Measurements from ENCODE around the gene DYRK4. TPM values are rescaled to one million over a fixed set of nuclear protein-coding genes. Genes with fewer than 3 reads are reported as not detected.

Gene DYRK4
- total and polyA plus RNA-seq, 2 of the 13 experiments (the other 11 are each of a cell fraction or from before 2014, with no cell fraction given), result 29.4 to 40.2 TPM

DNA sequence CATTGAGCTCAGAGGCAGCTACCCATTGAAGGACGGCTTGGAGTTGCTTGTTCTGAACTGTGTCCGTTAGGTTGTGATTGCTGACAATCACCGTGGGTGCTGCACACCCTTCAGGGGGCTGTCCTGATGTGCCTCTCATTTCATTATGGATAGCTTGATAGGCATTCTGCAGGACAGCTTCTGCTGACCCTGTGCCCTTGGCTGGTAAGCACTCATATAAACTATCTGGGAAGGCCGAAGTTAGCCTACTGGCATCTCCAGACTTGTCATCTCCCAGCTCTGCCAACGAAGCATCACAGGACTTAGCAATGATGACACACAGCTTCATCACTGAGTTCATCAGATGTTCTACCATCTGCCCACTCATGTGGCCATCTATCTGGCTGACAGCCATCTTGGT lies 64.5 kb downstream of the DYRK4 start:
- POLR2A ChIA-PET, result no interaction called here
- CTCF ChIA-PET (ENCODE audit: low intra/inter-chr PET ratio, low total read pairs), result no interaction called here

DNA sequence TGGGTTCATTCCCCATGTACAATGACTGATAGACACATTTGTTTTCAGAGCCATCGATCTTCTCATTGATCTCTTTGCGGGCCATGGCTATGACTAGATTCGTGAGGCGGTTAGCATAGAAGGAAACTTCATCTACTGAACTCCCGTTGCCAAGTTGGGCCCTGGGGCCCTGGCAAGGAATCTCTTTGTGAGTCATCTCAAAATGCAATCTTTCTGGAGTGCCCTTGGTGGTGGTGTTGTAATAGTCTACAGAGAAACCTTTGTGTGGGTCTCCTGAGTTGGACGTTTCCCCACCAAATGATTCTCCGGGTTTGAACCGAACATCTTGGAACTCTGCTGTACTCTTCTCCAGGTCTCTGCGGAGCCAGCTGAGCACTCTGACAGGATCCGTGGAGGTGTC lies 66.4 kb downstream of the DYRK4 start:
- Histone ChIP-seq H2AFZ (ENCODE audit: low read length) (no peak overlapping the region), H3K4me2 (ENCODE audit: low read depth, low read length) (no peak overlapping the region), H3K4me3 (replicated peaks in 1 of 3; ENCODE audit: insufficient read depth in 1 of 3, low read depth in 2 of 3, low read length in 3 of 3) (no peak overlapping the region), H3K9me3 (ENCODE audit: low read length) (no peaks in the 10 kb centered on the region), H3K27me3 (ENCODE audit: control insufficient read depth in 1 of 2, insufficient read depth in 2 of 2, low read length in 2 of 2) (peaks cover 0 to 16% of the 10 kb centered on the region in 2 experiments; a peak in 2 of 5 replicates), H3K36me3 (replicated peaks in 1 of 2; ENCODE audit: control insufficient read depth in 1 of 2, insufficient read depth in 2 of 2, low read length in 2 of 2) (no peaks in the 10 kb centered on the region), H4K20me1 (ENCODE audit: insufficient read depth, low read length) (no peaks in the 10 kb centered on the region), H3K79me2 (ENCODE audit: insufficient read depth, low read length) (no peaks in the 10 kb centered on the region), H3K4me1 (ENCODE audit: insufficient read depth, low read length) (no peaks in the 10 kb centered on the region), H3K27ac (ENCODE audit: extremely low read length, insufficient read depth, low read length) (no peak overlapping the region), H3K9ac (ENCODE audit: insufficient read depth, low read depth, low read length) (no peak overlapping the region)
- BruUV-seq (replicated peaks), result no TSS peak
- ATAC-seq (no peak), DNase-seq (ENCODE audit: low spot score) (no peak), FAIRE-seq (no peak)
- WGBS (ENCODE audit: low lambda C conversion rate), result 35% methylated on average over 10 of the region's 10 CpGs
- intact Hi-C loops (cut with micrococcal nuclease; ENCODE audit: unreplicated experiment), result no loop called here
- POLR2A ChIA-PET, result no interaction called here
- in situ Hi-C loops (cut with HindIII; ENCODE audit: extremely low pct_ligation_motif_present, low pct_unique_long_range_greater_than_20kb), result no loop called here
- CTCF ChIA-PET (ENCODE audit: low intra/inter-chr PET ratio, low total read pairs), result no interaction called here
- TF ChIP-seq ARID2 (CRISPR knock-in tag; IDR thresholded peaks at IDR 0.05; ENCODE audit: borderline replicate concordance) (no peak), ZNF674 (CRISPR knock-in tag; IDR thresholded peaks at IDR 0.05; ENCODE audit: low read depth) (no peak), ZNF629 (CRISPR knock-in tag; conservative IDR thresholded peaks at IDR 0.05) (no peak), ZMAT3 (CRISPR knock-in tag; conservative IDR thresholded peaks at IDR 0.05) (no peak), PLRG1 (conservative IDR thresholded peaks at IDR 0.05) (no peak)
- TF ChIP-seq, protein P1, sequence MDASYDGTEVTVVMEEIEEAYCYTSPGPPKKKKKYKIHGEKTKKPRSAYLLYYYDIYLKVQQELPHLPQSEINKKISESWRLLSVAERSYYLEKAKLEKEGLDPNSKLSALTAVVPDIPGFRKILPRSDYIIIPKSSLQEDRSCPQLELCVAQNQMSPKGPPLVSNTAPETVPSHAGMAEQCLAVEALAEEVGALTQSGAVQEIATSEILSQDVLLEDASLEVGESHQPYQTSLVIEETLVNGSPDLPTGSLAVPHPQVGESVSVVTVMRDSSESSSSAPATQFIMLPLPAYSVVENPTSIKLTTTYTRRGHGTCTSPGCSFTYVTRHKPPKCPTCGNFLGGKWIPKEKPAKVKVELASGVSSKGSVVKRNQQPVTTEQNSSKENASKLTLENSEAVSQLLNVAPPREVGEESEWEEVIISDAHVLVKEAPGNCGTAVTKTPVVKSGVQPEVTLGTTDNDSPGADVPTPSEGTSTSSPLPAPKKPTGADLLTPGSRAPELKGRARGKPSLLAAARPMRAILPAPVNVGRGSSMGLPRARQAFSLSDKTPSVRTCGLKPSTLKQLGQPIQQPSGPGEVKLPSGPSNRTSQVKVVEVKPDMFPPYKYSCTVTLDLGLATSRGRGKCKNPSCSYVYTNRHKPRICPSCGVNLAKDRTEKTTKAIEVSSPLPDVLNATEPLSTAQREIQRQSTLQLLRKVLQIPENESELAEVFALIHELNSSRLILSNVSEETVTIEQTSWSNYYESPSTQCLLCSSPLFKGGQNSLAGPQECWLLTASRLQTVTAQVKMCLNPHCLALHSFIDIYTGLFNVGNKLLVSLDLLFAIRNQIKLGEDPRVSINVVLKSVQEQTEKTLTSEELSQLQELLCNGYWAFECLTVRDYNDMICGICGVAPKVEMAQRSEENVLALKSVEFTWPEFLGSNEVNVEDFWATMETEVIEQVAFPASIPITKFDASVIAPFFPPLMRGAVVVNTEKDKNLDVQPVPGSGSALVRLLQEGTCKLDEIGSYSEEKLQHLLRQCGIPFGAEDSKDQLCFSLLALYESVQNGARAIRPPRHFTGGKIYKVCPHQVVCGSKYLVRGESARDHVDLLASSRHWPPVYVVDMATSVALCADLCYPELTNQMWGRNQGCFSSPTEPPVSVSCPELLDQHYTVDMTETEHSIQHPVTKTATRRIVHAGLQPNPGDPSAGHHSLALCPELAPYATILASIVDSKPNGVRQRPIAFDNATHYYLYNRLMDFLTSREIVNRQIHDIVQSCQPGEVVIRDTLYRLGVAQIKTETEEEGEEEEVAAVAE (CRISPR knock-in tag; IDR thresholded peaks at IDR 0.05; ENCODE audit: borderline replicate concordance), result no peak
- TF ChIP-seq, protein P2, sequence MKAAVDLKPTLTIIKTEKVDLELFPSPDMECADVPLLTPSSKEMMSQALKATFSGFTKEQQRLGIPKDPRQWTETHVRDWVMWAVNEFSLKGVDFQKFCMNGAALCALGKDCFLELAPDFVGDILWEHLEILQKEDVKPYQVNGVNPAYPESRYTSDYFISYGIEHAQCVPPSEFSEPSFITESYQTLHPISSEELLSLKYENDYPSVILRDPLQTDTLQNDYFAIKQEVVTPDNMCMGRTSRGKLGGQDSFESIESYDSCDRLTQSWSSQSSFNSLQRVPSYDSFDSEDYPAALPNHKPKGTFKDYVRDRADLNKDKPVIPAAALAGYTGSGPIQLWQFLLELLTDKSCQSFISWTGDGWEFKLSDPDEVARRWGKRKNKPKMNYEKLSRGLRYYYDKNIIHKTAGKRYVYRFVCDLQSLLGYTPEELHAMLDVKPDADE (CRISPR knock-in tag; IDR thresholded peaks at IDR 0.05), result no peak

More for the DNA sequence above, 64.5 kb downstream of the DYRK4 start:
- no peak overlapping the region for H3K4me2 ChIP-seq (ENCODE audit: low read depth, low read length)
- H3K79me2 ChIP-seq (ENCODE audit: insufficient read depth, low read length), result no peaks in the 10 kb centered on the region
- no peak overlapping the region for H2AFZ ChIP-seq (ENCODE audit: low read length)
- TF ChIP-seq ZNF264 (CRISPR knock-in tag; IDR thresholded peaks at IDR 0.05), result no peak
- TF ChIP-seq, protein P3, sequence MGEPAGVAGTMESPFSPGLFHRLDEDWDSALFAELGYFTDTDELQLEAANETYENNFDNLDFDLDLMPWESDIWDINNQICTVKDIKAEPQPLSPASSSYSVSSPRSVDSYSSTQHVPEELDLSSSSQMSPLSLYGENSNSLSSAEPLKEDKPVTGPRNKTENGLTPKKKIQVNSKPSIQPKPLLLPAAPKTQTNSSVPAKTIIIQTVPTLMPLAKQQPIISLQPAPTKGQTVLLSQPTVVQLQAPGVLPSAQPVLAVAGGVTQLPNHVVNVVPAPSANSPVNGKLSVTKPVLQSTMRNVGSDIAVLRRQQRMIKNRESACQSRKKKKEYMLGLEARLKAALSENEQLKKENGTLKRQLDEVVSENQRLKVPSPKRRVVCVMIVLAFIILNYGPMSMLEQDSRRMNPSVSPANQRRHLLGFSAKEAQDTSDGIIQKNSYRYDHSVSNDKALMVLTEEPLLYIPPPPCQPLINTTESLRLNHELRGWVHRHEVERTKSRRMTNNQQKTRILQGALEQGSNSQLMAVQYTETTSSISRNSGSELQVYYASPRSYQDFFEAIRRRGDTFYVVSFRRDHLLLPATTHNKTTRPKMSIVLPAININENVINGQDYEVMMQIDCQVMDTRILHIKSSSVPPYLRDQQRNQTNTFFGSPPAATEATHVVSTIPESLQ (CRISPR knock-in tag; conservative IDR thresholded peaks at IDR 0.05), result no peak
- no peak for TF ChIP-seq ZNF367 (CRISPR knock-in tag; IDR thresholded peaks at IDR 0.05; ENCODE audit: borderline replicate concordance)
- TF ChIP-seq ZIK1 (CRISPR knock-in tag; IDR thresholded peaks at IDR 0.05; ENCODE audit: borderline replicate concordance, low read depth), result no peak
- no peak for TF ChIP-seq PLRG1 (conservative IDR thresholded peaks at IDR 0.05)
- TF ChIP-seq, protein P4, sequence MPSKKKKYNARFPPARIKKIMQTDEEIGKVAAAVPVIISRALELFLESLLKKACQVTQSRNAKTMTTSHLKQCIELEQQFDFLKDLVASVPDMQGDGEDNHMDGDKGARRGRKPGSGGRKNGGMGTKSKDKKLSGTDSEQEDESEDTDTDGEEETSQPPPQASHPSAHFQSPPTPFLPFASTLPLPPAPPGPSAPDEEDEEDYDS (CRISPR knock-in tag; IDR thresholded peaks at IDR 0.05), result no peak
- no TSS peak for BruUV-seq (replicated peaks)
- ATAC-seq, result no peak
- intact Hi-C loops (cut with micrococcal nuclease; ENCODE audit: unreplicated experiment), result no loop called here
- H3K4me3 ChIP-seq (replicated peaks in 1 of 3; ENCODE audit: insufficient read depth in 1 of 3, low read depth in 2 of 3, low read length in 3 of 3), result no peak overlapping the region
- DNase-seq (ENCODE audit: low spot score), result no peak
- in situ Hi-C loops (cut with HindIII; ENCODE audit: extremely low pct_ligation_motif_present, low pct_unique_long_range_greater_than_20kb), result no loop called here
- H3K27ac ChIP-seq (ENCODE audit: extremely low read length, insufficient read depth, low read length), result no peak overlapping the region
- no peak overlapping the region for H3K9ac ChIP-seq (ENCODE audit: insufficient read depth, low read depth, low read length)
- no peaks in the 10 kb centered on the region for H4K20me1 ChIP-seq (ENCODE audit: insufficient read depth, low read length)
- peaks cover 0 to 16% of the 10 kb centered on the region in 2 experiments; a peak in 2 of 5 replicates for H3K27me3 ChIP-seq (ENCODE audit: control insufficient read depth in 1 of 2, insufficient read depth in 2 of 2, low read length in 2 of 2)
- no peaks in the 10 kb centered on the region for H3K36me3 ChIP-seq (replicated peaks in 1 of 2; ENCODE audit: control insufficient read depth in 1 of 2, insufficient read depth in 2 of 2, low read length in 2 of 2)
- H3K9me3 ChIP-seq (ENCODE audit: low read length), result no peaks in the 10 kb centered on the region
- WGBS (ENCODE audit: low lambda C conversion rate), result 9% methylated on average over 4 of the region's 5 CpGs
- FAIRE-seq, result no peak
- no peaks in the 10 kb centered on the region for H3K4me1 ChIP-seq (ENCODE audit: insufficient read depth, low read length)
